Mesenchymal stem cell (in vitro differentiated cells and primary cell): ENCODE data around the gene HDAC1. TPM values are rescaled to one million over a fixed set of nuclear protein-coding genes. Genes with fewer than 3 reads are reported as not detected.

ENCODE experiments used
- DNase-seq: peaks from one replicate; pipeline ENCODE4 v3.0.0-alpha.2; 2013
- H2AFZ ChIP-seq: one replicate; pipeline ENCODE4 v1.6.1; 2013; ENCODE audit warnings: low read depth, mild to moderate bottlenecking, control low read depth, inconsistent platforms, low read length, moderate library complexity
- H2AK5ac ChIP-seq: 2 replicates; pipeline ENCODE4 v1.6.1; 2013; ENCODE audit warnings: low read length, moderate library complexity, mild to moderate bottlenecking, inconsistent platforms; ENCODE audit not compliant: severe bottlenecking
- H2BK120ac ChIP-seq: one replicate; pipeline ENCODE4 v1.6.1; 2013; ENCODE audit warnings: low read depth, mild to moderate bottlenecking, inconsistent platforms, low read length, moderate library complexity
- H2BK12ac ChIP-seq, 2 experiments: one replicate each; pipeline ENCODE4 v1.6.1; 2013; ENCODE audit warnings: inconsistent platforms in 2 of 2, low read length in 2 of 2, mild to moderate bottlenecking in 2 of 2, moderate library complexity in 2 of 2, control low read depth in 1 of 2
- H2BK15ac ChIP-seq: one replicate; pipeline ENCODE4 v1.6.1; 2013; ENCODE audit warnings: mild to moderate bottlenecking, low read depth, inconsistent platforms; ENCODE audit not compliant: poor library complexity, severe bottlenecking
- H2BK5ac ChIP-seq: 2 replicates; pipeline ENCODE4 v1.6.1; 2013; ENCODE audit warnings: low read depth, mild to moderate bottlenecking, low read length, control low read depth, inconsistent platforms; ENCODE audit not compliant: poor library complexity, severe bottlenecking
- H3K14ac ChIP-seq, 2 experiments: one replicate each; pipeline ENCODE4 v1.6.1; 2013; ENCODE audit warnings: inconsistent platforms in 2 of 2, low read length in 2 of 2, control low read depth in 1 of 2, mild to moderate bottlenecking in 1 of 2, moderate library complexity in 1 of 2
- H3K18ac ChIP-seq, 2 experiments: one replicate each; pipeline ENCODE4 v1.6.1; 2013; ENCODE audit warnings: inconsistent platforms in 2 of 2, low read length in 2 of 2, control low read depth in 1 of 2, low read depth in 1 of 2, mild to moderate bottlenecking in 1 of 2
- H3K23ac ChIP-seq, 2 experiments: one replicate each; pipeline ENCODE4 v1.6.1; 2013; ENCODE audit warnings: inconsistent platforms in 2 of 2, low read length in 2 of 2, mild to moderate bottlenecking in 2 of 2, moderate library complexity in 2 of 2, control low read depth in 1 of 2
- H3K27ac ChIP-seq: 2 replicates; pipeline ENCODE4 v1.5.1; 2013; ENCODE audit warnings: mild to moderate bottlenecking, moderate library complexity, low read length, control low read depth, inconsistent platforms; ENCODE audit not compliant: poor library complexity, severe bottlenecking
- H3K27me3 ChIP-seq, 2 experiments: 2 replicates each; pipeline versions ENCODE4 v1.6.1 to v1.7.0; 2013; ENCODE audit warnings: low read length in 2 of 2, mild to moderate bottlenecking in 2 of 2, moderate library complexity in 2 of 2, control low read depth in 1 of 2, inconsistent platforms in 1 of 2; ENCODE audit not compliant: control insufficient read depth in 1 of 2, insufficient read depth in 1 of 2
- H3K36me3 ChIP-seq, 2 experiments: 2 replicates each; pipeline versions ENCODE4 v1.6.1 to v1.7.0; 2013; ENCODE audit warnings: low read length in 2 of 2, control low read depth in 1 of 2, inconsistent platforms in 1 of 2, low read depth in 1 of 2, mild to moderate bottlenecking in 1 of 2; ENCODE audit not compliant: insufficient read depth in 2 of 2, control insufficient read depth in 1 of 2
- H3K4ac ChIP-seq, 2 experiments: one replicate each; pipeline ENCODE4 v1.6.1; 2013; ENCODE audit warnings: inconsistent platforms in 2 of 2, low read length in 2 of 2, mild to moderate bottlenecking in 2 of 2, moderate library complexity in 2 of 2, control low read depth in 1 of 2, low read depth in 1 of 2
- H3K4me1 ChIP-seq: 2 replicates; pipeline ENCODE4 v1.6.1; 2013; ENCODE audit warnings: low read depth, low read length, control low read depth; ENCODE audit not compliant: control insufficient read depth, insufficient read depth
- H3K4me2 ChIP-seq: 2 replicates; pipeline ENCODE4 v1.6.1; 2013; ENCODE audit warnings: low read length, mild to moderate bottlenecking, inconsistent platforms; ENCODE audit not compliant: poor library complexity, severe bottlenecking
- H3K4me3 ChIP-seq, 2 experiments: 2 replicates each; pipeline versions ENCODE4 v1.5.1 to v1.7.0; 2013; ENCODE audit warnings: low read length in 2 of 2, mild to moderate bottlenecking in 2 of 2, control low read depth in 1 of 2, low read depth in 1 of 2; ENCODE audit not compliant: insufficient read depth in 1 of 2
- H3K79me1 ChIP-seq: replicated peaks from 2 replicates; pipeline ENCODE4 v1.6.1; 2013; ENCODE audit warnings: mild to moderate bottlenecking, control low read depth, low read length, inconsistent platforms; ENCODE audit not compliant: poor library complexity, severe bottlenecking
- H3K9ac ChIP-seq: 2 replicates; pipeline ENCODE4 v1.7.0; 2013; ENCODE audit warnings: mild to moderate bottlenecking, low read length, moderate library complexity
- H3K9me3 ChIP-seq: 2 replicates; pipeline ENCODE4 v1.7.0; 2013; ENCODE audit warnings: mild to moderate bottlenecking, low read length; ENCODE audit not compliant: control insufficient read depth
- H4K8ac ChIP-seq: one replicate; pipeline ENCODE4 v1.6.1; 2013; ENCODE audit warnings: inconsistent platforms, mild to moderate bottlenecking, low read length, moderate library complexity
- H4K91ac ChIP-seq: one replicate; pipeline ENCODE4 v1.6.1; 2013; ENCODE audit warnings: mild to moderate bottlenecking, low read length, inconsistent platforms
- WGBS: methylation state at CpG from one replicate; pipeline ENCODE4 v1.1.7; 2013; ENCODE audit warnings: mixed read lengths; 5-methylcytosine and 5-hydroxymethylcytosine counted together
- small RNA-seq: library from polyadenylated mRNA; stranded (forward); fragments of <200 nt; extraction: miRNeasy Mini kit (QIAGEN cat#:217004); gene quantifications from one replicate; pipeline ENCODE3, GENCODE V24; 2013; ENCODE audit warnings: low read depth

The HDAC1 gene

GRCh38 chr1:32380057-32380456 lies 88.2 kb downstream of the HDAC1 start:
- Histone ChIP-seq H3K27me3 (no peaks in the 10 kb centered on the region), H4K8ac (no peak overlapping the region), H3K14ac (no peak overlapping the region), H3K9me3 (no peaks in the 10 kb centered on the region), H3K4me2 (no peak overlapping the region), H3K27ac (no peak overlapping the region), H2BK15ac (no peak overlapping the region), H2AFZ (no peak overlapping the region), H2AK5ac (no peak overlapping the region), H3K18ac (no peak overlapping the region), H3K4me3 (no peak overlapping the region), H2BK5ac (no peak overlapping the region), H3K9ac (no peak overlapping the region), H2BK120ac (no peak overlapping the region), H4K91ac (no peak overlapping the region), H3K36me3 (peaks cover 71 to 100% of the 10 kb centered on the region in 2 experiments), H2BK12ac (no peak overlapping the region), H3K79me1 (peaks cover 14% of the 10 kb centered on the region), H3K4me1 (no peaks in the 10 kb centered on the region), H3K4ac (no peak overlapping the region), H3K23ac (no peak overlapping the region)
- DNase-seq, result no peak
- 98% methylated on average over 9 of the region's 9 CpGs for WGBS

Small RNA genes within 50 kb of the gene (small RNA-seq; reads per million reads assigned to genes)
- gene RF00017 (not detected), gene RF00019 (not detected)
